ENCODE data around the gene THEMIS.

DNA sequence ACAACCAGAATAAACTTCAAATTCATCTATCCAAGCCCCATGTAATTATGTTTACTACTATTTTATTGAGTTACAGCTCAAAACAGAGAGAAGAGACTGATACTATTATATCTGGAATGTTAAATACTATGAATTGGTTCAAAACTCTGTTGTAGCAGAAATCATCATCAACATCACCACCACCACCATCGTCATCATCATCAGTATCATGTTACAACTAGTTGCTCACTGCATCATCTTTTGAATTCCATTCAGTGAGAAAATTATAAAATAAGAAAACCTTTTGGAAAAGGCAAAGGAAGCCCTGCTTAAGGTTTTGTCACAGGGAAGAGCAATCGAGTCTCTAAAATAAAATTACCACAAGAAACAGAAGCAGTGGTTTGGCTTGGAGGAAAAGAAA lies 36.2 kb upstream of the THEMIS start:
- TF ChIP-seq CTCF (IDR thresholded peaks at IDR 0.05) (no peak), POLR2A (IDR thresholded peaks at IDR 0.05) (no peak)

All from prostate gland (tissue), 2 donors.